ENCODE results near the gene FAM114A1. TPM values are rescaled to one million over a fixed set of nuclear protein-coding genes. Genes with fewer than 3 reads are reported as not detected.
"Not testable (repeated sequence)": the region's sequence is repeated elsewhere in the genome, so short reads cannot be mapped to it uniquely, and the experiment has no call there.

The FAM114A1 gene
- total RNA-seq, 1 donor from 2014 or later, result 27.0 TPM

DNA sequence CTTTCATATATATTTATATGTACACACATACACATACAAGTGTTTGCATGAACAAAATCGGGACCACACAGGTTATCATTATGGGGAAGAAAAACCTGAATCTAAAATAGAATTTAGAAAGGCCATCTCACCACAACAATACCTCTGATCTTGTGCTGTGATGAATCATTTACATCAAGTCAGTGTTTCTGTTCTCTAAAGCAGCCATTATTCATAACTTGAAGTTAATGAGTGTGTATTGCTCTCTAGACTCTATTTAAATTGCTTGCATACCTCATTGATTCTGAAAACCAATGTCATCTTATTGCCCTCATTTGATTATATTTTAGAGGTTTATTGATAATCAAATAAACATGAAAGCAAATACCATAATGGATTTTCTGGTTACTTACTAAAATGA lies 71.6 kb downstream of the FAM114A1 start:
- Mint-ChIP-seq H3K27ac (ENCODE audit: unreplicated experiment) (no peak overlapping the region), H3K4me1 (ENCODE audit: unreplicated experiment) (no peaks in the 10 kb centered on the region), H3K36me3 (ENCODE audit: low read depth, unreplicated experiment) (peaks cover 4% of the 10 kb centered on the region), H3K27me3 (ENCODE audit: unreplicated experiment) (no peaks in the 10 kb centered on the region), H3K9me3 (ENCODE audit: unreplicated experiment) (no peaks in the 10 kb centered on the region), H3K4me3 (ENCODE audit: unreplicated experiment) (no peak overlapping the region)
- no peak for DNase-seq (ENCODE audit: low spot score)
- TF ChIP-seq, protein P1, sequence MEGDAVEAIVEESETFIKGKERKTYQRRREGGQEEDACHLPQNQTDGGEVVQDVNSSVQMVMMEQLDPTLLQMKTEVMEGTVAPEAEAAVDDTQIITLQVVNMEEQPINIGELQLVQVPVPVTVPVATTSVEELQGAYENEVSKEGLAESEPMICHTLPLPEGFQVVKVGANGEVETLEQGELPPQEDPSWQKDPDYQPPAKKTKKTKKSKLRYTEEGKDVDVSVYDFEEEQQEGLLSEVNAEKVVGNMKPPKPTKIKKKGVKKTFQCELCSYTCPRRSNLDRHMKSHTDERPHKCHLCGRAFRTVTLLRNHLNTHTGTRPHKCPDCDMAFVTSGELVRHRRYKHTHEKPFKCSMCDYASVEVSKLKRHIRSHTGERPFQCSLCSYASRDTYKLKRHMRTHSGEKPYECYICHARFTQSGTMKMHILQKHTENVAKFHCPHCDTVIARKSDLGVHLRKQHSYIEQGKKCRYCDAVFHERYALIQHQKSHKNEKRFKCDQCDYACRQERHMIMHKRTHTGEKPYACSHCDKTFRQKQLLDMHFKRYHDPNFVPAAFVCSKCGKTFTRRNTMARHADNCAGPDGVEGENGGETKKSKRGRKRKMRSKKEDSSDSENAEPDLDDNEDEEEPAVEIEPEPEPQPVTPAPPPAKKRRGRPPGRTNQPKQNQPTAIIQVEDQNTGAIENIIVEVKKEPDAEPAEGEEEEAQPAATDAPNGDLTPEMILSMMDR (IDR thresholded peaks at IDR 0.05; ENCODE audit: unreplicated experiment), result no peak

- TF ChIP-seq, protein P1 (IDR thresholded peaks at IDR 0.05; ENCODE audit: unreplicated experiment), result no peak
- Mint-ChIP-seq H3K9me3 (ENCODE audit: unreplicated experiment) (no peaks in the 10 kb centered on the region), H3K4me3 (ENCODE audit: unreplicated experiment) (no peak overlapping the region), H3K27ac (ENCODE audit: unreplicated experiment) (no peak overlapping the region), H3K36me3 (ENCODE audit: low read depth, unreplicated experiment) (peaks cover 4% of the 10 kb centered on the region), H3K4me1 (ENCODE audit: unreplicated experiment) (no peaks in the 10 kb centered on the region), H3K27me3 (ENCODE audit: unreplicated experiment) (no peaks in the 10 kb centered on the region)
- no peak for DNase-seq (ENCODE audit: low spot score)
These were observed 72.9 kb downstream of the FAM114A1 start for GRCh38 chr4:38940476-38940875.

- not testable (repeated sequence) for H3K27ac Mint-ChIP-seq (ENCODE audit: unreplicated experiment); H3K4me1 Mint-ChIP-seq (ENCODE audit: unreplicated experiment); H3K4me3 Mint-ChIP-seq (ENCODE audit: unreplicated experiment); H3K36me3 Mint-ChIP-seq (ENCODE audit: low read depth, unreplicated experiment); H3K27me3 Mint-ChIP-seq (ENCODE audit: unreplicated experiment); H3K9me3 Mint-ChIP-seq (ENCODE audit: unreplicated experiment); DNase-seq (ENCODE audit: low spot score)
These were observed 74.3 kb downstream of the FAM114A1 start for GRCh38 chr4:38941906-38942305.

GRCh38 chr4:38943343-38943742 lies 75.7 kb downstream of the FAM114A1 start:
- H3K27me3 Mint-ChIP-seq (ENCODE audit: unreplicated experiment), result no peaks in the 10 kb centered on the region
- no peak overlapping the region for H3K27ac Mint-ChIP-seq (ENCODE audit: unreplicated experiment)
- no peak for DNase-seq (ENCODE audit: low spot score)
- H3K4me1 Mint-ChIP-seq (ENCODE audit: unreplicated experiment), result peaks cover 4% of the 10 kb centered on the region
- TF ChIP-seq, protein P1 (IDR thresholded peaks at IDR 0.05; ENCODE audit: unreplicated experiment), result no peak
- no peaks in the 10 kb centered on the region for H3K9me3 Mint-ChIP-seq (ENCODE audit: unreplicated experiment)
- peaks cover under 1% of the 10 kb centered on the region for H3K36me3 Mint-ChIP-seq (ENCODE audit: low read depth, unreplicated experiment)
- H3K4me3 Mint-ChIP-seq (ENCODE audit: unreplicated experiment), result no peak overlapping the region

DNA sequence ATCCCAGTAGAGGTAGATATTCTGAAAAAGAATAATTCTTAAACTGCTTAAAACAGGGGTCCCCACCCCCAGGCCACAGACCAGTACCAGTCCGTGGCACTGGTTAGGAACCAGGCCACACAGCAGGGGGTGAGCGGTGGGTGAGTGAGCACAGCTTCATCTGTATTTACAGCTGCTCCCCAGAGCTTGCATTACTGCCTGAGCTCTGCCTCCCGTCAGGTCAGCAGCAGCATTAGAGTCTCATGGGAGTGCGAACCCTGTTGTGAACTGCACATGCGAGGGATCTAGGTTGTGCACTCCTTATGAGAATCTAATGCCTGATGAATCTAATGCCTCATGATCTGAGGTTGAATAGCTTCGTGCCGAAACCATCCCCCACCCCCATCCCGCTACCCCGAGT lies 76.8 kb downstream of the FAM114A1 start:
- H3K27ac Mint-ChIP-seq (ENCODE audit: unreplicated experiment), result no peak overlapping the region
- peaks cover under 1% of the 10 kb centered on the region for H3K27me3 Mint-ChIP-seq (ENCODE audit: unreplicated experiment)
- peaks cover 15% of the 10 kb centered on the region for H3K4me1 Mint-ChIP-seq (ENCODE audit: unreplicated experiment)
- no peak overlapping the region for H3K4me3 Mint-ChIP-seq (ENCODE audit: unreplicated experiment)
- H3K9me3 Mint-ChIP-seq (ENCODE audit: unreplicated experiment), result no peaks in the 10 kb centered on the region
- no peak for DNase-seq (ENCODE audit: low spot score)
- H3K36me3 Mint-ChIP-seq (ENCODE audit: low read depth, unreplicated experiment), result no peaks in the 10 kb centered on the region
- TF ChIP-seq, protein P1 (IDR thresholded peaks at IDR 0.05; ENCODE audit: unreplicated experiment), result no peak

DNA sequence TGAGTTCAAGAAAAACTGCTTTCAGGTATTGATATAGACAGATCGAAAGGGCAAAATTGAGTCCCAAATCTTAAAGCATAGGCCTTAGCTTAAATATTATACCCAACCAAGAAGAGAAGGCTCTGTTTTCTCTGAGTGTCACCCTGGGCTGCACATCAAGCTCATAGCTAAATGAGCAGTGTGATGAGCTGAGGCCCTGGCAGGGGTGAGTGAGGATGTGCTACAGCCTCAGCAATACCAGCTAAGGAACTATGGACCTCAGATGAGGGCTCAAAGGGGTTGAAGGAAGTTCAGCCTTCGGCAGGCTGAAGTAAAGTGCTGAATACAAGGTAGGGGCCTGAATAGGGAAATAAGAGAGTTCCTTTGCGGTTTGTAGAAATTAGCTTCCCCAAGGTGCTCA lies 79.3 kb downstream of the FAM114A1 start:
- Mint-ChIP-seq H3K4me3 (ENCODE audit: unreplicated experiment) (no peak overlapping the region), H3K9me3 (ENCODE audit: unreplicated experiment) (no peaks in the 10 kb centered on the region), H3K4me1 (ENCODE audit: unreplicated experiment) (peaks cover 28% of the 10 kb centered on the region), H3K36me3 (ENCODE audit: low read depth, unreplicated experiment) (no peaks in the 10 kb centered on the region), H3K27ac (ENCODE audit: unreplicated experiment) (no peak overlapping the region), H3K27me3 (ENCODE audit: unreplicated experiment) (peaks cover 2% of the 10 kb centered on the region)
- DNase-seq (ENCODE audit: low spot score), result no peak
- TF ChIP-seq, protein P1 (IDR thresholded peaks at IDR 0.05; ENCODE audit: unreplicated experiment), result no peak
